Measurements from ENCODE around the gene RABGAP1L.
"Not testable (repeated sequence)": the region's sequence is repeated elsewhere in the genome, so short reads cannot be mapped to it uniquely, and the experiment has no call there.

Gene RABGAP1L

GRCh38 chr1:174656409-174657059 lies 497.2 kb downstream of the RABGAP1L start:
- no peak for DNase-seq

GRCh38 chr1:174657411-174657810 lies 498.1 kb downstream of the RABGAP1L start:
- DNase-seq = no peak

GRCh38 chr1:174657893-174658292 lies 498.6 kb downstream of the RABGAP1L start:
- DNase-seq = no peak

GRCh38 chr1:174659823-174660222 lies 500.5 kb downstream of the RABGAP1L start:
- DNase-seq = no peak

- no peak for DNase-seq
Observed at GRCh38 chr1:174660476-174660875, 501.2 kb downstream of the RABGAP1L start.

- DNase-seq = no peak
Observed at GRCh38 chr1:174663358-174663757, 504.0 kb downstream of the RABGAP1L start.

GRCh38 chr1:174666248-174666647 lies 506.9 kb downstream of the RABGAP1L start:
- DNase-seq = no peak

- DNase-seq = no peak
Observed at GRCh38 chr1:174671826-174672225, 512.5 kb downstream of the RABGAP1L start.

GRCh38 chr1:174676856-174677255 lies 517.5 kb downstream of the RABGAP1L start:
- no peak for DNase-seq

- DNase-seq = no peak
Observed at GRCh38 chr1:174678657-174679056, 519.3 kb downstream of the RABGAP1L start.

- no peak for DNase-seq
Observed at GRCh38 chr1:174680101-174680500, 520.8 kb downstream of the RABGAP1L start.

GRCh38 chr1:174682419-174683008 lies 523.2 kb downstream of the RABGAP1L start:
- DNase-seq = no peak

GRCh38 chr1:174686213-174686612 lies 526.9 kb downstream of the RABGAP1L start:
- no peak for DNase-seq

GRCh38 chr1:174689524-174689923 lies 530.2 kb downstream of the RABGAP1L start:
- no peak for DNase-seq

GRCh38 chr1:174690266-174690665 lies 530.9 kb downstream of the RABGAP1L start:
- no peak for DNase-seq

GRCh38 chr1:174692313-174692712 lies 533.0 kb downstream of the RABGAP1L start:
- DNase-seq = no peak

GRCh38 chr1:174693085-174693484 lies 533.8 kb downstream of the RABGAP1L start:
- no peak for DNase-seq

GRCh38 chr1:174693539-174693938 lies 534.2 kb downstream of the RABGAP1L start:
- not testable (repeated sequence) for DNase-seq

- DNase-seq = no peak
Observed at GRCh38 chr1:174696026-174696821, 536.9 kb downstream of the RABGAP1L start.

- no peak for DNase-seq
Observed at GRCh38 chr1:174700314-174700713, 541.0 kb downstream of the RABGAP1L start.

- DNase-seq = no peak
Observed at GRCh38 chr1:174700775-174701174, 541.5 kb downstream of the RABGAP1L start.

GRCh38 chr1:174701565-174701964 lies 542.2 kb downstream of the RABGAP1L start:
- DNase-seq = no peak

GRCh38 chr1:174702011-174702410 lies 542.7 kb downstream of the RABGAP1L start:
- no peak for DNase-seq

Data from nucleus accumbens (tissue), 56 donors.